ENCODE data around the gene RABGAP1L. TPM values are rescaled to one million over a fixed set of nuclear protein-coding genes. Genes with fewer than 3 reads are reported as not detected.
A peak's percentile ranks its signal among the peaks of the same experiment; 100 is the strongest.

The RABGAP1L gene
- polyA plus RNA-seq, 1 donor: 51.9 TPM

GRCh38 chr1:174989536-174990220 lies 830.4 kb downstream of the RABGAP1L start:
- no peak overlapping the region for H3K4me3 ChIP-seq (ENCODE audit: low read length)
- H3K27me3 ChIP-seq (ENCODE audit: control insufficient read depth, insufficient read depth, low read length): no peaks in the 10 kb centered on the region
- H3K27ac ChIP-seq (ENCODE audit: low read length): no peak overlapping the region
- no peaks in the 10 kb centered on the region for H3K4me1 ChIP-seq (ENCODE audit: control insufficient read depth, insufficient read depth, low read length)
- H3K9me3 ChIP-seq (ENCODE audit: control insufficient read depth, low read depth, low read length): no peaks in the 10 kb centered on the region
- peaks cover 25% of the 10 kb centered on the region for H3K36me3 ChIP-seq (ENCODE audit: control insufficient read depth, insufficient read depth, low read length)
- DNase-seq: no peak
- 100% methylated on average over 1 of the region's 5 CpGs for WGBS (ENCODE audit: insufficient coverage, low lambda C conversion rate)

- no peaks in the 10 kb centered on the region for H3K27me3 ChIP-seq (ENCODE audit: control insufficient read depth, insufficient read depth, low read length)
- H3K27ac ChIP-seq (ENCODE audit: low read length): peak overlapping the region; percentile 47
- WGBS (ENCODE audit: insufficient coverage, low lambda C conversion rate): 63% methylated on average over 4 of the region's 6 CpGs
- H3K9me3 ChIP-seq (ENCODE audit: control insufficient read depth, low read depth, low read length): no peaks in the 10 kb centered on the region
- H3K36me3 ChIP-seq (ENCODE audit: control insufficient read depth, insufficient read depth, low read length): peaks cover 25% of the 10 kb centered on the region
- no peaks in the 10 kb centered on the region for H3K4me1 ChIP-seq (ENCODE audit: control insufficient read depth, insufficient read depth, low read length)
- H3K4me3 ChIP-seq (ENCODE audit: low read length): peak overlapping the region; percentile 30
- peak in 1 of 2 donors; percentile 44 for DNase-seq
Measured at GRCh38 chr1:174990382-174990999, 831.2 kb downstream of the RABGAP1L start.

- H3K9me3 ChIP-seq (ENCODE audit: control insufficient read depth, low read depth, low read length): no peaks in the 10 kb centered on the region
- no CpG with 5 or more reads among the region's 1 CpG for WGBS (ENCODE audit: insufficient coverage, low lambda C conversion rate)
- no peak overlapping the region for H3K27ac ChIP-seq (ENCODE audit: low read length)
- H3K4me3 ChIP-seq (ENCODE audit: low read length): no peak overlapping the region
- H3K36me3 ChIP-seq (ENCODE audit: control insufficient read depth, insufficient read depth, low read length): peaks cover 25% of the 10 kb centered on the region
- no peaks in the 10 kb centered on the region for H3K27me3 ChIP-seq (ENCODE audit: control insufficient read depth, insufficient read depth, low read length)
- peaks cover 5% of the 10 kb centered on the region for H3K4me1 ChIP-seq (ENCODE audit: control insufficient read depth, insufficient read depth, low read length)
- DNase-seq: no peak
Measured at GRCh38 chr1:174991473-174991872, 832.2 kb downstream of the RABGAP1L start.

- H3K36me3 ChIP-seq (ENCODE audit: control insufficient read depth, insufficient read depth, low read length): peaks cover 16% of the 10 kb centered on the region
- 80% methylated on average over 1 of the region's 3 CpGs for WGBS (ENCODE audit: insufficient coverage, low lambda C conversion rate)
- no peaks in the 10 kb centered on the region for H3K27me3 ChIP-seq (ENCODE audit: control insufficient read depth, insufficient read depth, low read length)
- no peaks in the 10 kb centered on the region for H3K9me3 ChIP-seq (ENCODE audit: control insufficient read depth, low read depth, low read length)
- no peak overlapping the region for H3K4me3 ChIP-seq (ENCODE audit: low read length)
- DNase-seq: peak in 1 of 2 donors; percentile 61
- H3K27ac ChIP-seq (ENCODE audit: low read length): no peak overlapping the region
- H3K4me1 ChIP-seq (ENCODE audit: control insufficient read depth, insufficient read depth, low read length): peaks cover 14% of the 10 kb centered on the region
Measured at GRCh38 chr1:174995121-174995520, 835.8 kb downstream of the RABGAP1L start.

- Histone ChIP-seq H3K36me3 (ENCODE audit: control insufficient read depth, insufficient read depth, low read length) (peaks cover 9% of the 10 kb centered on the region), H3K9me3 (ENCODE audit: control insufficient read depth, low read depth, low read length) (no peaks in the 10 kb centered on the region), H3K4me1 (ENCODE audit: control insufficient read depth, insufficient read depth, low read length) (peaks cover 14% of the 10 kb centered on the region), H3K27me3 (ENCODE audit: control insufficient read depth, insufficient read depth, low read length) (no peaks in the 10 kb centered on the region), H3K27ac (ENCODE audit: low read length) (no peak overlapping the region), H3K4me3 (ENCODE audit: low read length) (no peak overlapping the region)
- no peak for DNase-seq
- 100% methylated on average over 1 of the region's 1 CpG for WGBS (ENCODE audit: insufficient coverage, low lambda C conversion rate)
Measured at GRCh38 chr1:174995916-174996315, 836.6 kb downstream of the RABGAP1L start.

- 57% methylated on average over 1 of the region's 1 CpG for WGBS (ENCODE audit: insufficient coverage, low lambda C conversion rate)
Measured at GRCh38 chr1:174996476-174996875, 837.2 kb downstream of the RABGAP1L start.

GRCh38 chr1:174997041-174997440 lies 837.7 kb downstream of the RABGAP1L start:
- H3K27ac ChIP-seq (ENCODE audit: low read length): peak overlapping the region; percentile 91
- H3K4me3 ChIP-seq (ENCODE audit: low read length): no peak overlapping the region
- H3K27me3 ChIP-seq (ENCODE audit: control insufficient read depth, insufficient read depth, low read length): no peaks in the 10 kb centered on the region
- DNase-seq: peak in 1 of 2 donors; percentile 64
- WGBS (ENCODE audit: insufficient coverage, low lambda C conversion rate): 71% methylated on average over 1 of the region's 3 CpGs
- H3K9me3 ChIP-seq (ENCODE audit: control insufficient read depth, low read depth, low read length): no peaks in the 10 kb centered on the region
- peaks cover 14% of the 10 kb centered on the region for H3K4me1 ChIP-seq (ENCODE audit: control insufficient read depth, insufficient read depth, low read length)
- H3K36me3 ChIP-seq (ENCODE audit: control insufficient read depth, insufficient read depth, low read length): peaks cover 7% of the 10 kb centered on the region

More at GRCh38 chr1:174996476-174996875, 837.2 kb downstream of the RABGAP1L start:
- peak in 1 of 2 donors; percentile 45 for DNase-seq
- H3K4me3 ChIP-seq (ENCODE audit: low read length): no peak overlapping the region
- no peaks in the 10 kb centered on the region for H3K27me3 ChIP-seq (ENCODE audit: control insufficient read depth, insufficient read depth, low read length)
- H3K4me1 ChIP-seq (ENCODE audit: control insufficient read depth, insufficient read depth, low read length): peaks cover 14% of the 10 kb centered on the region
- no peaks in the 10 kb centered on the region for H3K9me3 ChIP-seq (ENCODE audit: control insufficient read depth, low read depth, low read length)
- peaks cover 7% of the 10 kb centered on the region for H3K36me3 ChIP-seq (ENCODE audit: control insufficient read depth, insufficient read depth, low read length)
- H3K27ac ChIP-seq (ENCODE audit: low read length): peak overlapping the region; percentile 91

- peak overlapping the region; percentile 91 for H3K27ac ChIP-seq (ENCODE audit: low read length)
- peaks cover 4% of the 10 kb centered on the region for H3K36me3 ChIP-seq (ENCODE audit: control insufficient read depth, insufficient read depth, low read length)
- peak overlapping the region; percentile 60 for H3K4me3 ChIP-seq (ENCODE audit: low read length)
- H3K4me1 ChIP-seq (ENCODE audit: control insufficient read depth, insufficient read depth, low read length): peaks cover 14% of the 10 kb centered on the region
- DNase-seq: peak; percentile 56 to 75
- H3K9me3 ChIP-seq (ENCODE audit: control insufficient read depth, low read depth, low read length): no peaks in the 10 kb centered on the region
- no peaks in the 10 kb centered on the region for H3K27me3 ChIP-seq (ENCODE audit: control insufficient read depth, insufficient read depth, low read length)
- 4% methylated on average over 7 of the region's 19 CpGs for WGBS (ENCODE audit: insufficient coverage, low lambda C conversion rate)
Measured at GRCh38 chr1:174998569-174999215, 839.4 kb downstream of the RABGAP1L start.

GRCh38 chr1:174999216-174999935 lies 840.1 kb downstream of the RABGAP1L start:
- H3K9me3 ChIP-seq (ENCODE audit: control insufficient read depth, low read depth, low read length): no peaks in the 10 kb centered on the region
- H3K4me1 ChIP-seq (ENCODE audit: control insufficient read depth, insufficient read depth, low read length): peaks cover 14% of the 10 kb centered on the region
- H3K36me3 ChIP-seq (ENCODE audit: control insufficient read depth, insufficient read depth, low read length): no peaks in the 10 kb centered on the region
- H3K4me3 ChIP-seq (ENCODE audit: low read length): peak overlapping the region; percentile 60
- no peaks in the 10 kb centered on the region for H3K27me3 ChIP-seq (ENCODE audit: control insufficient read depth, insufficient read depth, low read length)
- peak overlapping the region; percentile 91 for H3K27ac ChIP-seq (ENCODE audit: low read length)
- peak; percentile 99 to 100 for DNase-seq
- no CpG with 5 or more reads among the region's 58 CpGs for WGBS (ENCODE audit: insufficient coverage, low lambda C conversion rate)

Measured in large intestine (tissue), 3 donors.